ENCODE results near the gene DMC1. TPM values are rescaled to one million over a fixed set of nuclear protein-coding genes. Genes with fewer than 3 reads are reported as not detected.
"Not testable (repeated sequence)": the region's sequence is repeated elsewhere in the genome, so short reads cannot be mapped to it uniquely, and the experiment has no call there.

The DMC1 gene
- total RNA-seq = 11.2 and 11.7 TPM in 2 replicates

- peak within 1 kb of the TSS; percentile 92 for H3K27ac Mint-ChIP-seq
- no peaks in the 10 kb centered on the region for H3K27me3 Mint-ChIP-seq (ENCODE audit: insufficient read depth)
- no peaks in the 10 kb centered on the region for H3K9me3 Mint-ChIP-seq
- peak within 1 kb of the TSS; percentile 90 for H3K4me3 Mint-ChIP-seq
- peaks cover 2% of the 10 kb centered on the region for H3K36me3 Mint-ChIP-seq (ENCODE audit: low read depth)
- intact Hi-C loops (cut with micrococcal nuclease) = loop anchor here (1.0 to 5.0 kb wide), 9 partner anchors 64 to 617 kb away; partner anchors contain the start of genes C22orf23, CBY1, DDX17 and FAM227A
- H3K4me1 Mint-ChIP-seq (ENCODE audit: low read depth) = peaks cover 16% of the 10 kb centered on the region
- DNase-seq (ENCODE audit: low spot score) = peak; percentile 86
These were observed at the start of gene DMC1 for GRCh38 chr22:38569972-38570778. Gene DMC1, minus strand, starts transcription at chr22:38570183. Its CDS starts 1,927 bp downstream, at chr22:38568256.

GRCh38 chr22:38618682-38619081, 48.7 kb upstream of the DMC1 start:
- H3K4me1 Mint-ChIP-seq (ENCODE audit: low read depth) = no peaks in the 10 kb centered on the region
- DNase-seq (ENCODE audit: low spot score) = no peak
- H3K27ac Mint-ChIP-seq = no peak overlapping the region
- H3K9me3 Mint-ChIP-seq = peaks cover 6% of the 10 kb centered on the region
- H3K36me3 Mint-ChIP-seq (ENCODE audit: low read depth) = no peaks in the 10 kb centered on the region
- peaks cover 11% of the 10 kb centered on the region for H3K27me3 Mint-ChIP-seq (ENCODE audit: insufficient read depth)
- H3K4me3 Mint-ChIP-seq = no peak overlapping the region
- intact Hi-C loops (cut with micrococcal nuclease) = no loop called here

- H3K36me3 Mint-ChIP-seq (ENCODE audit: low read depth) = no peaks in the 10 kb centered on the region
- H3K4me3 Mint-ChIP-seq = no peak overlapping the region
- DNase-seq (ENCODE audit: low spot score) = no peak
- intact Hi-C loops (cut with micrococcal nuclease) = no loop called here
- no peak overlapping the region for H3K27ac Mint-ChIP-seq
- H3K4me1 Mint-ChIP-seq (ENCODE audit: low read depth) = no peaks in the 10 kb centered on the region
- H3K27me3 Mint-ChIP-seq (ENCODE audit: insufficient read depth) = peaks cover 11% of the 10 kb centered on the region
- H3K9me3 Mint-ChIP-seq = peaks cover 6% of the 10 kb centered on the region
These were observed 48.3 kb upstream of the DMC1 start for GRCh38 chr22:38618258-38618657.

- H3K27ac Mint-ChIP-seq; H3K36me3 Mint-ChIP-seq (ENCODE audit: low read depth); H3K4me1 Mint-ChIP-seq (ENCODE audit: low read depth); H3K4me3 Mint-ChIP-seq; H3K9me3 Mint-ChIP-seq; intact Hi-C loops (cut with micrococcal nuclease); DNase-seq (ENCODE audit: low spot score): not testable (repeated sequence)
- peaks cover 14% of the 10 kb centered on the region for H3K27me3 Mint-ChIP-seq (ENCODE audit: insufficient read depth)
These were observed 45.1 kb upstream of the DMC1 start for GRCh38 chr22:38615064-38615405.

GRCh38 chr22:38614332-38615063, 44.5 kb upstream of the DMC1 start:
- H3K4me1 Mint-ChIP-seq (ENCODE audit: low read depth) = no peaks in the 10 kb centered on the region
- DNase-seq (ENCODE audit: low spot score) = no peak
- intact Hi-C loops (cut with micrococcal nuclease) = no loop called here
- peaks cover 6% of the 10 kb centered on the region for H3K9me3 Mint-ChIP-seq
- H3K4me3 Mint-ChIP-seq = no peak overlapping the region
- H3K27me3 Mint-ChIP-seq (ENCODE audit: insufficient read depth) = peaks cover 12% of the 10 kb centered on the region
- no peaks in the 10 kb centered on the region for H3K36me3 Mint-ChIP-seq (ENCODE audit: low read depth)
- no peak overlapping the region for H3K27ac Mint-ChIP-seq

- H3K36me3 Mint-ChIP-seq (ENCODE audit: low read depth) = no peaks in the 10 kb centered on the region
These were observed 43.6 kb upstream of the DMC1 start for GRCh38 chr22:38613588-38613987.

GRCh38 chr22:38612217-38613006, 42.4 kb upstream of the DMC1 start:
- no peak overlapping the region for H3K27ac Mint-ChIP-seq
- no peaks in the 10 kb centered on the region for H3K4me1 Mint-ChIP-seq (ENCODE audit: low read depth)
- no peak overlapping the region for H3K4me3 Mint-ChIP-seq
- intact Hi-C loops (cut with micrococcal nuclease) = no loop called here
- DNase-seq (ENCODE audit: low spot score) = no peak
- peaks cover 9% of the 10 kb centered on the region for H3K27me3 Mint-ChIP-seq (ENCODE audit: insufficient read depth)
- H3K9me3 Mint-ChIP-seq = no peaks in the 10 kb centered on the region
- H3K36me3 Mint-ChIP-seq (ENCODE audit: low read depth) = no peaks in the 10 kb centered on the region

More at GRCh38 chr22:38613588-38613987, 43.6 kb upstream of the DMC1 start:
- H3K27ac Mint-ChIP-seq = no peak overlapping the region
- no peaks in the 10 kb centered on the region for H3K4me1 Mint-ChIP-seq (ENCODE audit: low read depth)
- H3K9me3 Mint-ChIP-seq = peaks cover 6% of the 10 kb centered on the region
- peaks cover 12% of the 10 kb centered on the region for H3K27me3 Mint-ChIP-seq (ENCODE audit: insufficient read depth)
- intact Hi-C loops (cut with micrococcal nuclease) = no loop called here
- DNase-seq (ENCODE audit: low spot score) = no peak
- H3K4me3 Mint-ChIP-seq = no peak overlapping the region

- no peak for DNase-seq (ENCODE audit: low spot score)
- no peak overlapping the region for H3K4me3 Mint-ChIP-seq
- H3K36me3 Mint-ChIP-seq (ENCODE audit: low read depth) = no peaks in the 10 kb centered on the region
- intact Hi-C loops (cut with micrococcal nuclease) = no loop called here
- no peaks in the 10 kb centered on the region for H3K4me1 Mint-ChIP-seq (ENCODE audit: low read depth)
- no peaks in the 10 kb centered on the region for H3K9me3 Mint-ChIP-seq
- H3K27me3 Mint-ChIP-seq (ENCODE audit: insufficient read depth) = peaks cover 7% of the 10 kb centered on the region
- no peak overlapping the region for H3K27ac Mint-ChIP-seq
These were observed 41.6 kb upstream of the DMC1 start for GRCh38 chr22:38611559-38611958.

- no peaks in the 10 kb centered on the region for H3K4me1 Mint-ChIP-seq (ENCODE audit: low read depth)
- no peaks in the 10 kb centered on the region for H3K9me3 Mint-ChIP-seq
- no peaks in the 10 kb centered on the region for H3K36me3 Mint-ChIP-seq (ENCODE audit: low read depth)
- H3K27me3 Mint-ChIP-seq (ENCODE audit: insufficient read depth) = peaks cover 13% of the 10 kb centered on the region
- no peak overlapping the region for H3K27ac Mint-ChIP-seq
- intact Hi-C loops (cut with micrococcal nuclease) = no loop called here
- no peak for DNase-seq (ENCODE audit: low spot score)
- H3K4me3 Mint-ChIP-seq = no peak overlapping the region
These were observed 40.3 kb upstream of the DMC1 start for GRCh38 chr22:38610234-38610633.

GRCh38 chr22:38608992-38609750, 39.2 kb upstream of the DMC1 start:
- Mint-ChIP-seq H3K27ac (no peak overlapping the region), H3K36me3 (ENCODE audit: low read depth) (no peaks in the 10 kb centered on the region), H3K4me1 (ENCODE audit: low read depth) (no peaks in the 10 kb centered on the region), H3K9me3 (no peaks in the 10 kb centered on the region), H3K27me3 (ENCODE audit: insufficient read depth) (peaks cover 15% of the 10 kb centered on the region), H3K4me3 (no peak overlapping the region)
- intact Hi-C loops (cut with micrococcal nuclease) = no loop called here
- no peak for DNase-seq (ENCODE audit: low spot score)

GRCh38 chr22:38607680-38608079, 37.7 kb upstream of the DMC1 start:
- Mint-ChIP-seq H3K4me1 (ENCODE audit: low read depth) (no peaks in the 10 kb centered on the region), H3K9me3 (no peaks in the 10 kb centered on the region), H3K27me3 (ENCODE audit: insufficient read depth) (peaks cover 15% of the 10 kb centered on the region), H3K36me3 (ENCODE audit: low read depth) (no peaks in the 10 kb centered on the region), H3K4me3 (no peak overlapping the region), H3K27ac (no peak overlapping the region)
- DNase-seq (ENCODE audit: low spot score) = no peak
- intact Hi-C loops (cut with micrococcal nuclease) = no loop called here

GRCh38 chr22:38602166-38602565, 32.2 kb upstream of the DMC1 start:
- Mint-ChIP-seq H3K27me3 (ENCODE audit: insufficient read depth) (peaks cover 11% of the 10 kb centered on the region), H3K36me3 (ENCODE audit: low read depth) (no peaks in the 10 kb centered on the region), H3K9me3 (no peaks in the 10 kb centered on the region), H3K4me3 (no peak overlapping the region), H3K27ac (no peak overlapping the region), H3K4me1 (ENCODE audit: low read depth) (no peaks in the 10 kb centered on the region)
- intact Hi-C loops (cut with micrococcal nuclease) = no loop called here
- no peak for DNase-seq (ENCODE audit: low spot score)

Measured in activated T-helper 1 cell treated with anti-CD3 and anti-CD28 coated beads, Interleukin-12 subunit alpha, Interleukin-12 subunit beta, Interleukin-2, Interleukin-4 antibody, amounts not matched to agents 30 ng/mL and 10 ng/mL and 1 ng/mL, durations not matched to agents 14 hours and 24 hours and 36 hours (primary cell).